Measurements from ENCODE around the gene MATN3. TPM values are rescaled to one million over a fixed set of nuclear protein-coding genes. Genes with fewer than 3 reads are reported as not detected.

MATN3 gene
- total RNA-seq, 1 experiment from 2014 or later: 13.5 TPM

DNA sequence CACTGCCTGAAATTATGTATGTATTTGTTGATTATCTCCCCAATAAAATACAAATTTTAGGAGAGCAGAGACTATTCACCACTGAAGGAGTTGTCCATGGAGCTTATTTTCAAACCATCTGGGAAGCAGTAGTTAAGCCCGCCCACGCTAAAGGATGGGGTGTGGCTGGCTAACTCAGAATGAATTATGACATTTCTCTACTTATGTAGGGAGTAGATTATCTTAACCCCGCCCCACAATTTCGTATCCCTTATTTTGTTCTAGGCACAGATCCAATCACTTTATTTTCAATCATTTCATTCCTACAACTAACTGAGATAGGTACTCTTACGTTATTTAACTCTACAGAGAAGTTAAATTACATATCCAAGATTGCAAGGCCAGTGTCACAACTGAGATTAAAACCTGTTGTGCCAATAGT is 40.4 kb upstream of the MATN3 start:
- peaks cover 18% of the 10 kb centered on the region; the same call in 1 of the 2 replicates for H3K79me2 ChIP-seq (ENCODE audit: insufficient read depth, low read length)
- no peak overlapping the region for H3K56ac ChIP-seq (ENCODE audit: insufficient read length, low read depth, low read length)
- H2BK20ac ChIP-seq (ENCODE audit: low read depth, low read length, poor library complexity, severe bottlenecking): no peak overlapping the region
- no peaks in the 10 kb centered on the region for H4K20me1 ChIP-seq (ENCODE audit: control insufficient read depth, insufficient read depth, insufficient read length)
- no peak overlapping the region for H2AFZ ChIP-seq (ENCODE audit: low read length)
- WGBS (ENCODE audit: extremely low coverage, insufficient read length, low lambda C conversion rate): no CpG with 5 or more reads among the region's 5 CpGs
- H3K9ac ChIP-seq (ENCODE audit: extremely low read depth, insufficient read length, low read length): peak overlapping the region; percentile 27
- peaks cover 8% of the 10 kb centered on the region for H3K23me2 ChIP-seq (ENCODE audit: insufficient read length, low read depth, low read length, poor library complexity, severe bottlenecking)
- peak overlapping the region; percentile 57 for H3K4me2 ChIP-seq (ENCODE audit: insufficient read depth, insufficient read length, low read length)
- H3K27ac ChIP-seq (ENCODE audit: insufficient read length, low read depth, low read length): no peak overlapping the region
- Mint-ChIP-seq H3K9me3 (no peaks in the 10 kb centered on the region), H3K27me3 (ENCODE audit: low read depth) (peaks cover 13% of the 10 kb centered on the region), H3K27ac (no peak overlapping the region), H3K36me3 (ENCODE audit: insufficient read depth in 1 of 3, low read depth in 3 of 3) (peaks cover 0 to under 1% (median 0%) of the 10 kb centered on the region in 3 experiments; a peak in 2 of 7 replicates), H3K4me1 (peaks cover 20 to 25% of the 10 kb centered on the region in 2 experiments), H3K4me3 (no peak overlapping the region)
- no peak overlapping the region for H3T11ph ChIP-seq (ENCODE audit: low read length)
- H3K14ac ChIP-seq (ENCODE audit: insufficient read depth, low read length): no peak overlapping the region
- no peaks in the 10 kb centered on the region for H3K27me3 ChIP-seq (ENCODE audit: insufficient read depth, low read length)
- no peaks in the 10 kb centered on the region for H3K79me1 ChIP-seq (ENCODE audit: insufficient read depth, low read depth, low read length, poor library complexity, severe bottlenecking)
- H2BK15ac ChIP-seq (ENCODE audit: low read depth, low read length): no peak overlapping the region
- H3K9me3 ChIP-seq (ENCODE audit: control insufficient read depth, low read depth, low read length): no peaks in the 10 kb centered on the region
- no peak overlapping the region for H4K91ac ChIP-seq (ENCODE audit: insufficient read length, low read depth, low read length)
- no peak for DNase-seq
- no peak overlapping the region for H2AK5ac ChIP-seq (ENCODE audit: insufficient read length, low read length)
- H4K8ac ChIP-seq (replicated peaks; ENCODE audit: insufficient read length, low read depth, low read length): no peak overlapping the region
- H3K4ac ChIP-seq (ENCODE audit: low read depth, low read length): no peak overlapping the region
- H3K18ac ChIP-seq (ENCODE audit: insufficient read length, low read depth, low read length): no peak overlapping the region
- H3K4me1 ChIP-seq (ENCODE audit: insufficient read depth, low read length): no peaks in the 10 kb centered on the region; the same call in none of the 2 replicates
- H2BK5ac ChIP-seq (ENCODE audit: insufficient read length, low read length): no peak overlapping the region
- no peak overlapping the region for H4K5ac ChIP-seq (ENCODE audit: insufficient read length, low read depth, low read length)
- no peak overlapping the region for H2BK120ac ChIP-seq (ENCODE audit: low read depth, low read length, poor library complexity, severe bottlenecking)
- TF ChIP-seq, protein P1, sequence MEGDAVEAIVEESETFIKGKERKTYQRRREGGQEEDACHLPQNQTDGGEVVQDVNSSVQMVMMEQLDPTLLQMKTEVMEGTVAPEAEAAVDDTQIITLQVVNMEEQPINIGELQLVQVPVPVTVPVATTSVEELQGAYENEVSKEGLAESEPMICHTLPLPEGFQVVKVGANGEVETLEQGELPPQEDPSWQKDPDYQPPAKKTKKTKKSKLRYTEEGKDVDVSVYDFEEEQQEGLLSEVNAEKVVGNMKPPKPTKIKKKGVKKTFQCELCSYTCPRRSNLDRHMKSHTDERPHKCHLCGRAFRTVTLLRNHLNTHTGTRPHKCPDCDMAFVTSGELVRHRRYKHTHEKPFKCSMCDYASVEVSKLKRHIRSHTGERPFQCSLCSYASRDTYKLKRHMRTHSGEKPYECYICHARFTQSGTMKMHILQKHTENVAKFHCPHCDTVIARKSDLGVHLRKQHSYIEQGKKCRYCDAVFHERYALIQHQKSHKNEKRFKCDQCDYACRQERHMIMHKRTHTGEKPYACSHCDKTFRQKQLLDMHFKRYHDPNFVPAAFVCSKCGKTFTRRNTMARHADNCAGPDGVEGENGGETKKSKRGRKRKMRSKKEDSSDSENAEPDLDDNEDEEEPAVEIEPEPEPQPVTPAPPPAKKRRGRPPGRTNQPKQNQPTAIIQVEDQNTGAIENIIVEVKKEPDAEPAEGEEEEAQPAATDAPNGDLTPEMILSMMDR (conservative IDR thresholded peaks at IDR 0.05): no peak
- H2BK12ac ChIP-seq (ENCODE audit: insufficient read length, low read depth, low read length): no peak overlapping the region
- no peak overlapping the region for H3K23ac ChIP-seq (ENCODE audit: insufficient read length, low read depth, low read length)

Measured in H9 (cell line).